Measurements from ENCODE around the gene PLCG1. TPM values are rescaled to one million over a fixed set of nuclear protein-coding genes. Genes with fewer than 3 reads are reported as not detected.
"Not testable (repeated sequence)": the region's sequence is repeated elsewhere in the genome, so short reads cannot be mapped to it uniquely, and the experiment has no call there.

Gene PLCG1
- 92.2 TPM for total RNA-seq

- DNase-seq, result peak; percentile 88
Observed at GRCh38 chr20:41136680-41137613, at the start of gene PLCG1. PLCG1 (plus strand) TSS chr20:41137543; CDS start chr20:41137642, 99 bp downstream.

- DNase-seq, result no peak
Observed at GRCh38 chr20:41087777-41088176, 49.6 kb upstream of the PLCG1 start.

- DNase-seq, result no peak
Observed at GRCh38 chr20:41089555-41089954, 47.8 kb upstream of the PLCG1 start.

- DNase-seq, result no peak
Observed at GRCh38 chr20:41091927-41092326, 45.4 kb upstream of the PLCG1 start.

- DNase-seq, result no peak
Observed at GRCh38 chr20:41094353-41095055, 42.8 kb upstream of the PLCG1 start.

GRCh38 chr20:41095110-41095969 lies 42.0 kb upstream of the PLCG1 start:
- no peak for DNase-seq

GRCh38 chr20:41098703-41099250 lies 38.6 kb upstream of the PLCG1 start:
- DNase-seq, result no peak

GRCh38 chr20:41100001-41100480 lies 37.3 kb upstream of the PLCG1 start:
- no peak for DNase-seq

- no peak for DNase-seq
Observed at GRCh38 chr20:41101660-41102059, 35.7 kb upstream of the PLCG1 start.

GRCh38 chr20:41108531-41108930 lies 28.8 kb upstream of the PLCG1 start:
- no peak for DNase-seq

- DNase-seq, result no peak
Observed at GRCh38 chr20:41110012-41110411, 27.3 kb upstream of the PLCG1 start.

GRCh38 chr20:41110930-41111577 lies 26.3 kb upstream of the PLCG1 start:
- DNase-seq, result no peak

GRCh38 chr20:41111578-41111951 lies 25.8 kb upstream of the PLCG1 start:
- DNase-seq, result no peak

- no peak for DNase-seq
Observed at GRCh38 chr20:41116282-41116956, 20.9 kb upstream of the PLCG1 start.

- DNase-seq, result not testable (repeated sequence)
Observed at GRCh38 chr20:41118159-41118558, 19.2 kb upstream of the PLCG1 start.

- no peak for DNase-seq
Observed at GRCh38 chr20:41118632-41119031, 18.7 kb upstream of the PLCG1 start.

- peak; percentile 22 for DNase-seq
Observed at GRCh38 chr20:41119614-41120561, 17.5 kb upstream of the PLCG1 start.

- no peak for DNase-seq
Observed at GRCh38 chr20:41121399-41121798, 15.9 kb upstream of the PLCG1 start.

GRCh38 chr20:41123631-41124030 lies 13.7 kb upstream of the PLCG1 start:
- DNase-seq, result no peak

Measured in occipital lobe (tissue), 2 donors.